Mesenchymal stem cell (in vitro differentiated cells and primary cell): ENCODE measurements around the gene C1QTNF7.
A peak's percentile ranks its signal among the peaks of the same experiment; 100 is the strongest.

Experiments
- DNase-seq: peaks from one replicate; pipeline ENCODE4 v3.0.0-alpha.2; 2013
- H2AFZ ChIP-seq: one replicate; pipeline ENCODE4 v1.6.1; 2013; ENCODE audit warnings: low read depth, mild to moderate bottlenecking, control low read depth, inconsistent platforms, low read length, moderate library complexity
- H2AK5ac ChIP-seq: 2 replicates; pipeline ENCODE4 v1.6.1; 2013; ENCODE audit warnings: low read length, moderate library complexity, mild to moderate bottlenecking, inconsistent platforms; ENCODE audit not compliant: severe bottlenecking
- H2BK120ac ChIP-seq: one replicate; pipeline ENCODE4 v1.6.1; 2013; ENCODE audit warnings: low read depth, mild to moderate bottlenecking, inconsistent platforms, low read length, moderate library complexity
- H2BK12ac ChIP-seq, 2 experiments: one replicate each; pipeline ENCODE4 v1.6.1; 2013; ENCODE audit warnings: inconsistent platforms in 2 of 2, low read length in 2 of 2, mild to moderate bottlenecking in 2 of 2, moderate library complexity in 2 of 2, control low read depth in 1 of 2
- H2BK15ac ChIP-seq: one replicate; pipeline ENCODE4 v1.6.1; 2013; ENCODE audit warnings: mild to moderate bottlenecking, low read depth, inconsistent platforms; ENCODE audit not compliant: poor library complexity, severe bottlenecking
- H2BK5ac ChIP-seq: 2 replicates; pipeline ENCODE4 v1.6.1; 2013; ENCODE audit warnings: low read depth, mild to moderate bottlenecking, low read length, control low read depth, inconsistent platforms; ENCODE audit not compliant: poor library complexity, severe bottlenecking
- H3K14ac ChIP-seq, 2 experiments: one replicate each; pipeline ENCODE4 v1.6.1; 2013; ENCODE audit warnings: inconsistent platforms in 2 of 2, low read length in 2 of 2, control low read depth in 1 of 2, mild to moderate bottlenecking in 1 of 2, moderate library complexity in 1 of 2
- H3K18ac ChIP-seq, 2 experiments: one replicate each; pipeline ENCODE4 v1.6.1; 2013; ENCODE audit warnings: inconsistent platforms in 2 of 2, low read length in 2 of 2, control low read depth in 1 of 2, low read depth in 1 of 2, mild to moderate bottlenecking in 1 of 2
- H3K23ac ChIP-seq, 2 experiments: one replicate each; pipeline ENCODE4 v1.6.1; 2013; ENCODE audit warnings: inconsistent platforms in 2 of 2, low read length in 2 of 2, mild to moderate bottlenecking in 2 of 2, moderate library complexity in 2 of 2, control low read depth in 1 of 2
- H3K27ac ChIP-seq: 2 replicates; pipeline ENCODE4 v1.5.1; 2013; ENCODE audit warnings: mild to moderate bottlenecking, moderate library complexity, low read length, control low read depth, inconsistent platforms; ENCODE audit not compliant: poor library complexity, severe bottlenecking
- H3K27me3 ChIP-seq, 2 experiments: 2 replicates each; pipeline versions ENCODE4 v1.6.1 to v1.7.0; 2013; ENCODE audit warnings: low read length in 2 of 2, mild to moderate bottlenecking in 2 of 2, moderate library complexity in 2 of 2, control low read depth in 1 of 2, inconsistent platforms in 1 of 2; ENCODE audit not compliant: control insufficient read depth in 1 of 2, insufficient read depth in 1 of 2
- H3K36me3 ChIP-seq, 2 experiments: 2 replicates each; pipeline versions ENCODE4 v1.6.1 to v1.7.0; 2013; ENCODE audit warnings: low read length in 2 of 2, control low read depth in 1 of 2, inconsistent platforms in 1 of 2, low read depth in 1 of 2, mild to moderate bottlenecking in 1 of 2; ENCODE audit not compliant: insufficient read depth in 2 of 2, control insufficient read depth in 1 of 2
- H3K4ac ChIP-seq, 2 experiments: one replicate each; pipeline ENCODE4 v1.6.1; 2013; ENCODE audit warnings: inconsistent platforms in 2 of 2, low read length in 2 of 2, mild to moderate bottlenecking in 2 of 2, moderate library complexity in 2 of 2, control low read depth in 1 of 2, low read depth in 1 of 2
- H3K4me1 ChIP-seq: 2 replicates; pipeline ENCODE4 v1.6.1; 2013; ENCODE audit warnings: low read depth, low read length, control low read depth; ENCODE audit not compliant: control insufficient read depth, insufficient read depth
- H3K4me2 ChIP-seq: 2 replicates; pipeline ENCODE4 v1.6.1; 2013; ENCODE audit warnings: low read length, mild to moderate bottlenecking, inconsistent platforms; ENCODE audit not compliant: poor library complexity, severe bottlenecking
- H3K4me3 ChIP-seq, 2 experiments: 2 replicates each; pipeline versions ENCODE4 v1.5.1 to v1.7.0; 2013; ENCODE audit warnings: low read length in 2 of 2, mild to moderate bottlenecking in 2 of 2, control low read depth in 1 of 2, low read depth in 1 of 2; ENCODE audit not compliant: insufficient read depth in 1 of 2
- H3K79me1 ChIP-seq: replicated peaks from 2 replicates; pipeline ENCODE4 v1.6.1; 2013; ENCODE audit warnings: mild to moderate bottlenecking, control low read depth, low read length, inconsistent platforms; ENCODE audit not compliant: poor library complexity, severe bottlenecking
- H3K9ac ChIP-seq: 2 replicates; pipeline ENCODE4 v1.7.0; 2013; ENCODE audit warnings: mild to moderate bottlenecking, low read length, moderate library complexity
- H3K9me3 ChIP-seq: 2 replicates; pipeline ENCODE4 v1.7.0; 2013; ENCODE audit warnings: mild to moderate bottlenecking, low read length; ENCODE audit not compliant: control insufficient read depth
- H4K8ac ChIP-seq: one replicate; pipeline ENCODE4 v1.6.1; 2013; ENCODE audit warnings: inconsistent platforms, mild to moderate bottlenecking, low read length, moderate library complexity
- H4K91ac ChIP-seq: one replicate; pipeline ENCODE4 v1.6.1; 2013; ENCODE audit warnings: mild to moderate bottlenecking, low read length, inconsistent platforms
- WGBS: methylation state at CpG from one replicate; pipeline ENCODE4 v1.1.7; 2013; ENCODE audit warnings: mixed read lengths; 5-methylcytosine and 5-hydroxymethylcytosine counted together

The C1QTNF7 gene

DNA sequence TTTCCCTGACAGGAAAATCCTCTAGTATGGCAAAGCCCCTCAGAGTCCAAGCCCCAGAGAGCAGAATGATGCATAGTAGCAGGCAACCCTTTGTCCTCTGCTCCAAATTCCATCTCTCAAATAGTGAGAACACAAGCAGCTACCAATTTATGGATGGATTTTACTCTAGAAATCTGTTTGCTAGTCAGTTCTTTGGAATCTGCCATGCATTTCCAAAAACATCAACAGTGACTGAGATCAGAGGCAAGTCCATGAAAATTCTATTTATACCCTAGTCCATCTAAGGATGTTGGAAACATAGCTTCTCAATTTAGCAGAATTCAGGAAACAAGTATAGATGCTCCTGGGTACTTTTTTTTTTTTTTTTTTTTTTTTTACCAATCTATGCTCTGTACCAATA lies 31.9 kb downstream of the C1QTNF7 start:
- H3K4me2 ChIP-seq, result no peak overlapping the region
- no peak overlapping the region for H3K27ac ChIP-seq
- no peak overlapping the region for H2BK5ac ChIP-seq
- DNase-seq, result no peak
- H4K91ac ChIP-seq, result no peak overlapping the region
- no peak overlapping the region for H2BK12ac ChIP-seq
- H3K4me1 ChIP-seq, result no peaks in the 10 kb centered on the region
- no peaks in the 10 kb centered on the region for H3K79me1 ChIP-seq
- H3K27me3 ChIP-seq, result peaks cover 4 to 6% of the 10 kb centered on the region in 2 experiments
- H4K8ac ChIP-seq, result no peak overlapping the region
- no peak overlapping the region for H3K9ac ChIP-seq
- H2AK5ac ChIP-seq, result no peak overlapping the region
- no peak overlapping the region for H3K18ac ChIP-seq
- no peak overlapping the region for H2AFZ ChIP-seq
- H3K9me3 ChIP-seq, result no peaks in the 10 kb centered on the region
- no peak overlapping the region for H2BK120ac ChIP-seq
- H3K36me3 ChIP-seq, result no peaks in the 10 kb centered on the region
- no peak overlapping the region for H3K4me3 ChIP-seq
- no peak overlapping the region for H3K23ac ChIP-seq
- no peak overlapping the region for H3K14ac ChIP-seq
- no peak overlapping the region for H2BK15ac ChIP-seq
- no peak overlapping the region for H3K4ac ChIP-seq

GRCh38 chr4:15466596-15466995 lies 38.8 kb downstream of the C1QTNF7 start:
- H3K23ac ChIP-seq, result no peak overlapping the region
- no peaks in the 10 kb centered on the region for H3K9me3 ChIP-seq
- no peaks in the 10 kb centered on the region for H3K36me3 ChIP-seq
- DNase-seq, result no peak
- peaks cover 5% of the 10 kb centered on the region for H3K79me1 ChIP-seq
- peaks cover 2% of the 10 kb centered on the region for H3K4me1 ChIP-seq
- H3K4me2 ChIP-seq, result no peak overlapping the region
- H3K4ac ChIP-seq, result no peak overlapping the region
- H2BK120ac ChIP-seq, result no peak overlapping the region
- H2AFZ ChIP-seq, result no peak overlapping the region
- H3K27me3 ChIP-seq, result no peaks in the 10 kb centered on the region
- H3K18ac ChIP-seq, result no peak overlapping the region
- H2BK15ac ChIP-seq, result no peak overlapping the region
- H3K14ac ChIP-seq, result no peak overlapping the region
- H4K8ac ChIP-seq, result no peak overlapping the region
- H2BK5ac ChIP-seq, result no peak overlapping the region
- no peak overlapping the region for H4K91ac ChIP-seq
- no peak overlapping the region for H2BK12ac ChIP-seq
- no peak overlapping the region for H3K4me3 ChIP-seq
- no peak overlapping the region for H2AK5ac ChIP-seq
- no peak overlapping the region for H3K9ac ChIP-seq
- no CpG with 5 or more reads among the region's 1 CpG for WGBS
- no peak overlapping the region for H3K27ac ChIP-seq

- Histone ChIP-seq H2BK120ac (no peak within 1 kb of the TSS), H3K9me3 (no peaks in the 10 kb centered on the region), H3K27ac (peak within 1 kb of the TSS; percentile 55), H3K79me1 (peaks cover 5% of the 10 kb centered on the region), H3K4me1 (peaks cover 2% of the 10 kb centered on the region), H2BK5ac (no peak within 1 kb of the TSS), H2BK12ac (peak within 1 kb of the TSS; percentile 24 to 42), H3K23ac (no peak within 1 kb of the TSS), H3K18ac (peak within 1 kb of the TSS; percentile 74 to 89), H3K9ac (peak within 1 kb of the TSS; percentile 91), H4K8ac (peak within 1 kb of the TSS; percentile 90), H3K36me3 (no peaks in the 10 kb centered on the region), H3K4me2 (peak within 1 kb of the TSS; percentile 91), H4K91ac (no peak within 1 kb of the TSS), H2AK5ac (no peak within 1 kb of the TSS), H3K4me3 (peak within 1 kb of the TSS; percentile 57 to 83), H3K27me3 (no peaks in the 10 kb centered on the region), H2AFZ (peak within 1 kb of the TSS; percentile 91), H2BK15ac (no peak within 1 kb of the TSS), H3K4ac (no peak within 1 kb of the TSS), H3K14ac (no peak within 1 kb of the TSS)
- 13% methylated on average over 14 of the region's 14 CpGs for WGBS
- peak; percentile 82 for DNase-seq
Observed at GRCh38 chr4:15469402-15470127, 41.7 kb downstream of the C1QTNF7 start, which contains the start of gene CC2D2A. Gene CC2D2A (plus strand): TSS chr4:15469882. CDS start chr4:15475933, 6,051 bp downstream.

GRCh38 chr4:15470128-15470475 lies 42.3 kb downstream of the C1QTNF7 start:
- no peak for DNase-seq
- no peaks in the 10 kb centered on the region for H3K27me3 ChIP-seq
- H2BK120ac ChIP-seq, result no peak overlapping the region
- no peak overlapping the region for H2AFZ ChIP-seq
- no peak overlapping the region for H2BK5ac ChIP-seq
- no peak overlapping the region for H2AK5ac ChIP-seq
- H2BK15ac ChIP-seq, result no peak overlapping the region
- peaks cover 2% of the 10 kb centered on the region for H3K4me1 ChIP-seq
- no peaks in the 10 kb centered on the region for H3K9me3 ChIP-seq
- no peak overlapping the region for H3K14ac ChIP-seq
- no peak overlapping the region for H3K23ac ChIP-seq
- H3K36me3 ChIP-seq, result no peaks in the 10 kb centered on the region
- peak overlapping the region; percentile 18 to 30 for H3K18ac ChIP-seq
- H4K8ac ChIP-seq, result no peak overlapping the region
- peaks cover 5% of the 10 kb centered on the region for H3K79me1 ChIP-seq
- 0% methylated on average over 2 of the region's 3 CpGs for WGBS
- H3K27ac ChIP-seq, result peak overlapping the region; percentile 55
- H4K91ac ChIP-seq, result no peak overlapping the region
- no peak overlapping the region for H3K4ac ChIP-seq
- peak overlapping the region in 1 of 2 experiments; percentile 83 for H3K4me3 ChIP-seq
- no peak overlapping the region for H2BK12ac ChIP-seq
- peak overlapping the region; percentile 91 for H3K4me2 ChIP-seq
- peak overlapping the region; percentile 91 for H3K9ac ChIP-seq
